CD8-positive, alpha-beta memory T cell (primary cell): ENCODE measurements around the gene PHACTR3. TPM values are rescaled to one million over a fixed set of nuclear protein-coding genes. Genes with fewer than 3 reads are reported as not detected.

Experiments used
- CTCF ChIA-PET: fragments of 350-600 bp; sonication (Branson Sonifier 250); formaldehyde crosslinking; loops from one replicate; lab custom pipeline; 2021; ENCODE audit warnings: antibody characterized with exemption; lab: Charles Lee
- POLR2A ChIA-PET: fragments of 350-600 bp; sonication (Branson Sonifier 250); formaldehyde crosslinking; loops from one replicate; lab custom pipeline; 2021; ENCODE audit warnings: antibody characterized with exemption; lab: Charles Lee
- DNase-seq, 5 donors: peaks; one replicate each; pipeline versions ENCODE4 v3.0.0 to v3.0.0-alpha.2; 2020 to 2022; ENCODE audit warnings: mixed read lengths in 1 of 5
- H3K27ac ChIP-seq: one replicate; pipeline ENCODE4 v1.7.0; 2013; ENCODE audit warnings: low read depth, mild to moderate bottlenecking, low read length, moderate library complexity
- H3K27me3 ChIP-seq: 2 replicates; pipeline ENCODE4 v1.7.0; 2013; ENCODE audit warnings: low read length, mild to moderate bottlenecking; ENCODE audit not compliant: insufficient read depth, poor library complexity, severe bottlenecking
- H3K36me3 ChIP-seq: 2 replicates; pipeline ENCODE4 v1.7.0; 2013; ENCODE audit warnings: mild to moderate bottlenecking, low read length, moderate library complexity; ENCODE audit not compliant: insufficient read depth
- H3K4me1 ChIP-seq: 2 replicates; pipeline ENCODE4 v1.7.0; 2013; ENCODE audit warnings: mild to moderate bottlenecking, low read length, moderate library complexity; ENCODE audit not compliant: insufficient read depth
- H3K4me3 ChIP-seq: 2 replicates; pipeline ENCODE4 v1.7.0; 2013; ENCODE audit warnings: mild to moderate bottlenecking, low read length
- H3K9me3 ChIP-seq: 2 replicates; pipeline ENCODE4 v1.7.0; 2013; ENCODE audit warnings: mild to moderate bottlenecking, low read length
- H3K27ac Mint-ChIP-seq, 8 donors: one replicate each; pipeline ENCODE4 v1.8.0; 2020 to 2021; ENCODE audit warnings: mixed read lengths in 8 of 8, mild to moderate bottlenecking in 6 of 8, inconsistent platforms in 3 of 8, moderate library complexity in 3 of 8
- H3K27me3 Mint-ChIP-seq, 2 donors: one replicate each; pipeline ENCODE4 v1.8.0; 2020 to 2021; ENCODE audit warnings: mixed read lengths in 2 of 2, mild to moderate bottlenecking in 1 of 2, moderate library complexity in 1 of 2
- H3K36me3 Mint-ChIP-seq, 3 donors: one replicate each; pipeline ENCODE4 v1.8.0; 2020 to 2021; ENCODE audit warnings: mixed read lengths in 3 of 3, inconsistent platforms in 1 of 3, mild to moderate bottlenecking in 1 of 3
- H3K4me1 Mint-ChIP-seq, 3 donors: one replicate each; pipeline ENCODE4 v1.8.0; 2020 to 2021; ENCODE audit warnings: mixed read lengths in 3 of 3, inconsistent platforms in 1 of 3, mild to moderate bottlenecking in 1 of 3
- H3K4me3 Mint-ChIP-seq, 7 donors: one replicate each; pipeline ENCODE4 v1.8.0; 2020 to 2021; ENCODE audit warnings: mixed read lengths in 7 of 7, mild to moderate bottlenecking in 6 of 7, moderate library complexity in 4 of 7, inconsistent platforms in 2 of 7
- H3K9me3 Mint-ChIP-seq, 5 donors: one replicate each; pipeline ENCODE4 v1.8.0; 2020 to 2022; ENCODE audit warnings: mixed read lengths in 5 of 5, mild to moderate bottlenecking in 3 of 5, moderate library complexity in 2 of 5, inconsistent platforms in 1 of 5
- polyA plus RNA-seq: library from polyadenylated mRNA; unstranded; fragments of 300-500 nt; fragmentation: Illumina TruSeq; gene quantifications from one replicate; pipeline ENCODE4 v1.2.3, GENCODE V29; 2021
- total RNA-seq, 2 experiments: library from RNA; stranded (reverse); gene quantifications; one replicate each; pipeline ENCODE4 v1.2.3, GENCODE V29; 2021

PHACTR3 gene
- total and polyA plus RNA-seq, 3 experiments from 2014 or later, result not detected

- no peak overlapping the region for H3K4me3 Mint-ChIP-seq
- H3K4me1 Mint-ChIP-seq, result no peaks in the 10 kb centered on the region
- POLR2A ChIA-PET, result no interaction called here
These were observed 74.6 kb downstream of the PHACTR3 start for GRCh38 chr20:59678951-59679350.

GRCh38 chr20:59680148-59680650 is 75.9 kb downstream of the PHACTR3 start:
- POLR2A ChIA-PET, result no interaction called here
- H3K27ac ChIP-seq, result no peak overlapping the region
- H3K9me3 ChIP-seq, result no peaks in the 10 kb centered on the region
- no peaks in the 10 kb centered on the region for H3K4me1 Mint-ChIP-seq
- CTCF ChIA-PET, result no interaction called here
- no peak overlapping the region for H3K4me3 ChIP-seq
- H3K27me3 ChIP-seq, result peaks cover 4% of the 10 kb centered on the region
- no peaks in the 10 kb centered on the region for H3K36me3 Mint-ChIP-seq
- H3K4me3 Mint-ChIP-seq, result no peak overlapping the region
- H3K27ac Mint-ChIP-seq, result peak overlapping the region in 1 of 8 donors; percentile 65
- H3K36me3 ChIP-seq, result no peaks in the 10 kb centered on the region
- peaks cover 0 to 2% (median 0%) of the 10 kb centered on the region in 5 donors for H3K9me3 Mint-ChIP-seq
- H3K4me1 ChIP-seq, result no peaks in the 10 kb centered on the region
- DNase-seq, result no peak
- H3K27me3 Mint-ChIP-seq, result peaks cover 6 to 21% of the 10 kb centered on the region in 2 donors

More at GRCh38 chr20:59678951-59679350, 74.6 kb downstream of the PHACTR3 start:
- DNase-seq, result no peak
- Histone ChIP-seq H3K4me3 (no peak overlapping the region), H3K9me3 (no peaks in the 10 kb centered on the region), H3K4me1 (no peaks in the 10 kb centered on the region), H3K36me3 (no peaks in the 10 kb centered on the region), H3K27ac (no peak overlapping the region), H3K27me3 (peaks cover 4% of the 10 kb centered on the region)
- H3K27ac Mint-ChIP-seq, result no peak overlapping the region
- CTCF ChIA-PET, result no interaction called here
- H3K9me3 Mint-ChIP-seq, result peaks cover 0 to 2% (median 0%) of the 10 kb centered on the region in 5 donors
- H3K27me3 Mint-ChIP-seq, result peaks cover 6 to 24% of the 10 kb centered on the region in 2 donors
- no peaks in the 10 kb centered on the region for H3K36me3 Mint-ChIP-seq

- no peak overlapping the region for H3K27ac Mint-ChIP-seq
- CTCF ChIA-PET, result no interaction called here
These were observed 76.5 kb downstream of the PHACTR3 start for GRCh38 chr20:59680852-59681251.

GRCh38 chr20:59682603-59683002 is 78.3 kb downstream of the PHACTR3 start:
- Mint-ChIP-seq H3K27me3 (peaks cover 5 to 12% of the 10 kb centered on the region in 2 donors), H3K4me1 (no peaks in the 10 kb centered on the region), H3K9me3 (peaks cover 0 to 2% (median 0%) of the 10 kb centered on the region in 5 donors), H3K27ac (no peak overlapping the region), H3K36me3 (no peaks in the 10 kb centered on the region), H3K4me3 (no peak overlapping the region)
- ChIA-PET CTCF (no interaction called here), POLR2A (no interaction called here)
- Histone ChIP-seq H3K4me1 (no peaks in the 10 kb centered on the region), H3K4me3 (no peak overlapping the region), H3K27me3 (peaks cover 1% of the 10 kb centered on the region), H3K27ac (no peak overlapping the region), H3K9me3 (no peaks in the 10 kb centered on the region), H3K36me3 (no peaks in the 10 kb centered on the region)
- no peak for DNase-seq

More at GRCh38 chr20:59680852-59681251, 76.5 kb downstream of the PHACTR3 start:
- Mint-ChIP-seq H3K4me1 (no peaks in the 10 kb centered on the region), H3K36me3 (no peaks in the 10 kb centered on the region), H3K27me3 (peaks cover 6 to 17% of the 10 kb centered on the region in 2 donors), H3K4me3 (no peak overlapping the region), H3K9me3 (peaks cover 0 to 2% (median 0%) of the 10 kb centered on the region in 5 donors)
- Histone ChIP-seq H3K4me1 (no peaks in the 10 kb centered on the region), H3K4me3 (no peak overlapping the region), H3K27ac (no peak overlapping the region), H3K27me3 (peaks cover 4% of the 10 kb centered on the region), H3K36me3 (no peaks in the 10 kb centered on the region), H3K9me3 (no peaks in the 10 kb centered on the region)
- POLR2A ChIA-PET, result no interaction called here
- no peak for DNase-seq

- Mint-ChIP-seq H3K4me3 (no peak overlapping the region), H3K36me3 (no peaks in the 10 kb centered on the region), H3K27ac (no peak overlapping the region), H3K27me3 (peaks cover 5 to 7% of the 10 kb centered on the region in 2 donors), H3K4me1 (no peaks in the 10 kb centered on the region), H3K9me3 (peaks cover 0 to 2% (median 0%) of the 10 kb centered on the region in 5 donors)
- Histone ChIP-seq H3K27ac (no peak overlapping the region), H3K9me3 (no peaks in the 10 kb centered on the region), H3K4me3 (no peak overlapping the region), H3K4me1 (no peaks in the 10 kb centered on the region), H3K27me3 (no peaks in the 10 kb centered on the region), H3K36me3 (no peaks in the 10 kb centered on the region)
- ChIA-PET CTCF (no interaction called here), POLR2A (no interaction called here)
- DNase-seq, result no peak
These were observed 78.8 kb downstream of the PHACTR3 start for GRCh38 chr20:59683181-59683580.

- ChIA-PET CTCF (no interaction called here), POLR2A (no interaction called here)
- Mint-ChIP-seq H3K4me3 (no peak overlapping the region), H3K27me3 (peaks cover 0 to 4% of the 10 kb centered on the region in 2 donors), H3K4me1 (no peaks in the 10 kb centered on the region), H3K9me3 (peaks cover 0 to 3% (median 2%) of the 10 kb centered on the region in 5 donors), H3K27ac (no peak overlapping the region), H3K36me3 (no peaks in the 10 kb centered on the region)
- H3K27me3 ChIP-seq, result no peaks in the 10 kb centered on the region
- H3K9me3 ChIP-seq, result no peaks in the 10 kb centered on the region
- no peak overlapping the region for H3K4me3 ChIP-seq
- no peaks in the 10 kb centered on the region for H3K4me1 ChIP-seq
- DNase-seq, result no peak
- H3K27ac ChIP-seq, result no peak overlapping the region
- no peaks in the 10 kb centered on the region for H3K36me3 ChIP-seq
These were observed 80.4 kb downstream of the PHACTR3 start for GRCh38 chr20:59684685-59685242.

GRCh38 chr20:59686404-59687346 is 82.3 kb downstream of the PHACTR3 start:
- Mint-ChIP-seq H3K27ac (no peak overlapping the region), H3K4me1 (no peaks in the 10 kb centered on the region)
- CTCF ChIA-PET, result no interaction called here

GRCh38 chr20:59688356-59688755 is 84.0 kb downstream of the PHACTR3 start:
- Mint-ChIP-seq H3K27ac (no peak overlapping the region), H3K27me3 (peaks cover 0 to 16% of the 10 kb centered on the region in 2 donors), H3K9me3 (peaks cover 0 to 3% (median 2%) of the 10 kb centered on the region in 5 donors), H3K36me3 (no peaks in the 10 kb centered on the region), H3K4me1 (no peaks in the 10 kb centered on the region), H3K4me3 (no peak overlapping the region)
- no peak for DNase-seq
- Histone ChIP-seq H3K4me1 (no peaks in the 10 kb centered on the region), H3K27me3 (no peaks in the 10 kb centered on the region), H3K36me3 (no peaks in the 10 kb centered on the region), H3K27ac (no peak overlapping the region), H3K4me3 (no peak overlapping the region), H3K9me3 (no peaks in the 10 kb centered on the region)
- CTCF ChIA-PET, result no interaction called here
- POLR2A ChIA-PET, result no interaction called here

More at GRCh38 chr20:59686404-59687346, 82.3 kb downstream of the PHACTR3 start:
- Histone ChIP-seq H3K4me1 (no peaks in the 10 kb centered on the region), H3K9me3 (no peaks in the 10 kb centered on the region), H3K27ac (no peak overlapping the region), H3K36me3 (no peaks in the 10 kb centered on the region), H3K4me3 (no peak overlapping the region), H3K27me3 (no peaks in the 10 kb centered on the region)
- no peak overlapping the region for H3K4me3 Mint-ChIP-seq
- peaks cover 0 to 3% (median 2%) of the 10 kb centered on the region in 5 donors for H3K9me3 Mint-ChIP-seq
- no peak for DNase-seq
- H3K27me3 Mint-ChIP-seq, result peaks cover 4% of the 10 kb centered on the region in 2 donors
- H3K36me3 Mint-ChIP-seq, result no peaks in the 10 kb centered on the region
- POLR2A ChIA-PET, result no interaction called here
